ENCODE results near the gene XXYLT1.
A peak's percentile ranks its signal among the peaks of the same experiment; 100 is the strongest.

Gene XXYLT1

DNA sequence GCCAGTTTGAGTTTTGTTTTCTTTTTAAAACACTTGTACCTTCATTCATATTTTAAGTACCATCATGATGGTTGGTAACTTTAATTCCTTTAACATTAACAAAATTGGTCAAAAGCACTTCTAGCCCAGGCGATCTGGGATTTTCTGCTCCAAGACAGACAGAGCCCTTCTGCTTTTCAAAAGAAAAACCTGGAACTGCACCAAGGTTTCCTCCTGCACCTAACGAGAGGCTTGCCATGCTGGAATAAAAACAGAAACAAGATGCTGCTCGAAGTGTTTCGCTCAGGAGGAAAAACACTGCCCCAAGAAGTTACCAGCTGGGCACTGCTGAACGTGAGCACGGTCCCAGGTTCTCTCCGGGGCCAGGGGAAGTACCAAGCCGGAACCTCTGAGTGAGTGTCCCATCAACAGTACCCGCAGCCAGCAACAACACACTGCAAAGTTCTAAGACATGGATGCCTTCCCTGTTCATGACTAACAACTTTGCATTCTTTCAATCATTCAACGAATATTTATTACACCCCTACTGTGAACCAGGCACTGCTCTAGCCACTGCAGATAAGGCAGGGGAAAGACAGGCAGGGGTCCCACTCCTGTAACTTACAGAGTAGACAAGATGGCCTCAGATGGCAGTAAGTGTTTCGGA is 98.8 kb downstream of the XXYLT1 start:
- H3K9ac ChIP-seq (ENCODE audit: low read length in 5 of 5), result no peak overlapping the region
- no peaks in the 10 kb centered on the region for H3K27me3 ChIP-seq (ENCODE audit: control insufficient read depth in 5 of 5, insufficient read depth in 4 of 5, low read length in 5 of 5)
- no peak overlapping the region for H3K27ac ChIP-seq (ENCODE audit: low read depth, low read length)
- peak overlapping the region in 1 of 5 donors; percentile 23 for H3K4me3 ChIP-seq (ENCODE audit: low read depth in 1 of 5, low read length in 5 of 5)
- H3K9me3 ChIP-seq (ENCODE audit: control insufficient read depth in 5 of 5, low read length in 5 of 5), result no peaks in the 10 kb centered on the region
- no peaks in the 10 kb centered on the region for H3K36me3 ChIP-seq (ENCODE audit: control insufficient read depth in 5 of 5, insufficient read depth in 5 of 5, low read length in 5 of 5)
- H3K4me1 ChIP-seq (ENCODE audit: control insufficient read depth in 5 of 5, insufficient read depth in 5 of 5, low read length in 5 of 5), result peaks cover 0 to 13% (median 0%) of the 10 kb centered on the region in 5 donors

- H3K4me1 ChIP-seq (ENCODE audit: control insufficient read depth in 5 of 5, insufficient read depth in 5 of 5, low read length in 5 of 5), result peaks cover 0 to 13% (median 0%) of the 10 kb centered on the region in 5 donors
- no peak overlapping the region for H3K9ac ChIP-seq (ENCODE audit: low read length in 5 of 5)
- no peaks in the 10 kb centered on the region for H3K9me3 ChIP-seq (ENCODE audit: control insufficient read depth in 5 of 5, low read length in 5 of 5)
- no peak overlapping the region for H3K4me3 ChIP-seq (ENCODE audit: low read depth in 1 of 5, low read length in 5 of 5)
- H3K27me3 ChIP-seq (ENCODE audit: control insufficient read depth in 5 of 5, insufficient read depth in 4 of 5, low read length in 5 of 5), result no peaks in the 10 kb centered on the region
- H3K27ac ChIP-seq (ENCODE audit: low read depth, low read length), result no peak overlapping the region
- H3K36me3 ChIP-seq (ENCODE audit: control insufficient read depth in 5 of 5, insufficient read depth in 5 of 5, low read length in 5 of 5), result no peaks in the 10 kb centered on the region
Measured at GRCh38 chr3:195171093-195171873, 99.7 kb downstream of the XXYLT1 start.

GRCh38 chr3:195170496-195170895 is 100.5 kb downstream of the XXYLT1 start:
- Histone ChIP-seq H3K9me3 (ENCODE audit: control insufficient read depth in 5 of 5, low read length in 5 of 5) (no peaks in the 10 kb centered on the region), H3K9ac (ENCODE audit: low read length in 5 of 5) (no peak overlapping the region), H3K4me1 (ENCODE audit: control insufficient read depth in 5 of 5, insufficient read depth in 5 of 5, low read length in 5 of 5) (peaks cover 0 to 13% (median 0%) of the 10 kb centered on the region in 5 donors), H3K36me3 (ENCODE audit: control insufficient read depth in 5 of 5, insufficient read depth in 5 of 5, low read length in 5 of 5) (no peaks in the 10 kb centered on the region), H3K27me3 (ENCODE audit: control insufficient read depth in 5 of 5, insufficient read depth in 4 of 5, low read length in 5 of 5) (no peaks in the 10 kb centered on the region), H3K4me3 (ENCODE audit: low read depth in 1 of 5, low read length in 5 of 5) (no peak overlapping the region), H3K27ac (ENCODE audit: low read depth, low read length) (no peak overlapping the region)

DNA sequence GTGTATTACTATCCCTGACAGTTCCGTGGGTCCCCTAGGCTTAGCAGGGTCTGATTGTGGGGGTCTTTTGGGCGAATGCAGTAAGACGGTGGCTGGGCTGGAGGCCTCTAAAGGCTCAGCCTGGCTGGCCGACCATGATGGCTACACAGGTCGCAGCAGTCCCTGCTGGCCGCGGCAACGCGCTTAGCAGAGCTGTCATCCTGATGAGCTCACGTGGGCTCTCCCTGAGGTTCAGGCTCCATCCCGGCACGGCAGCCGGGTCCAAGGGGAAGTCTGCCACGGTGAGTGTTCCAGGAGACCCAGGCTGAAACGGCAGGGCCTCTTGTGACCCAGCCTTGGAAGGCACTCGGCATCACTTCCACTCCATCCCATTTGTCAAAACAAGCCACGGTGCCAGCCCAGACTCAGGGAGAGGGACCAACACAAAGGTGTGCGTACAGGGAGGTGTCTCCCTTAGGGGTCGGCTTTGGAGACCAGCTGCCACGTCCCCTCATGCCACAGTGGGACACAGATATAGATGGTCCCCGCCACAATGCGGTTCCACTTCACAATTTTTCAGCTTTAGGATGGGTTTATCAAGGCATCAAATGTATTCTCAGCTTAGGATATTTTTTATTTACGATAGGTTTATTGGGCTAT is 101.8 kb downstream of the XXYLT1 start:
- no peak overlapping the region for H3K4me3 ChIP-seq (ENCODE audit: low read depth in 1 of 5, low read length in 5 of 5)
- H3K27ac ChIP-seq (ENCODE audit: low read depth, low read length), result no peak overlapping the region
- H3K36me3 ChIP-seq (ENCODE audit: control insufficient read depth in 5 of 5, insufficient read depth in 5 of 5, low read length in 5 of 5), result no peaks in the 10 kb centered on the region
- H3K27me3 ChIP-seq (ENCODE audit: control insufficient read depth in 5 of 5, insufficient read depth in 4 of 5, low read length in 5 of 5), result no peaks in the 10 kb centered on the region
- peaks cover 0 to 23% (median 0%) of the 10 kb centered on the region in 5 donors for H3K4me1 ChIP-seq (ENCODE audit: control insufficient read depth in 5 of 5, insufficient read depth in 5 of 5, low read length in 5 of 5)
- no peaks in the 10 kb centered on the region for H3K9me3 ChIP-seq (ENCODE audit: control insufficient read depth in 5 of 5, low read length in 5 of 5)
- H3K9ac ChIP-seq (ENCODE audit: low read length in 5 of 5), result no peak overlapping the region

- Histone ChIP-seq H3K36me3 (ENCODE audit: control insufficient read depth in 5 of 5, insufficient read depth in 5 of 5, low read length in 5 of 5) (no peaks in the 10 kb centered on the region), H3K4me1 (ENCODE audit: control insufficient read depth in 5 of 5, insufficient read depth in 5 of 5, low read length in 5 of 5) (peaks cover 0 to 26% (median 1%) of the 10 kb centered on the region in 5 donors), H3K9me3 (ENCODE audit: control insufficient read depth in 5 of 5, low read length in 5 of 5) (no peaks in the 10 kb centered on the region), H3K27me3 (ENCODE audit: control insufficient read depth in 5 of 5, insufficient read depth in 4 of 5, low read length in 5 of 5) (no peaks in the 10 kb centered on the region), H3K4me3 (ENCODE audit: low read depth in 1 of 5, low read length in 5 of 5) (no peak overlapping the region), H3K27ac (ENCODE audit: low read depth, low read length) (no peak overlapping the region), H3K9ac (ENCODE audit: low read length in 5 of 5) (no peak overlapping the region)
Measured at GRCh38 chr3:195168009-195168762, 102.8 kb downstream of the XXYLT1 start.

GRCh38 chr3:195165790-195166189 is 105.2 kb downstream of the XXYLT1 start:
- Histone ChIP-seq H3K27ac (ENCODE audit: low read depth, low read length) (no peak overlapping the region), H3K9me3 (ENCODE audit: control insufficient read depth in 5 of 5, low read length in 5 of 5) (no peaks in the 10 kb centered on the region), H3K4me1 (ENCODE audit: control insufficient read depth in 5 of 5, insufficient read depth in 5 of 5, low read length in 5 of 5) (peaks cover 2 to 38% (median 5%) of the 10 kb centered on the region in 5 donors), H3K27me3 (ENCODE audit: control insufficient read depth in 5 of 5, insufficient read depth in 4 of 5, low read length in 5 of 5) (no peaks in the 10 kb centered on the region), H3K36me3 (ENCODE audit: control insufficient read depth in 5 of 5, insufficient read depth in 5 of 5, low read length in 5 of 5) (no peaks in the 10 kb centered on the region), H3K9ac (ENCODE audit: low read length in 5 of 5) (no peak overlapping the region), H3K4me3 (ENCODE audit: low read depth in 1 of 5, low read length in 5 of 5) (no peak overlapping the region)

DNA sequence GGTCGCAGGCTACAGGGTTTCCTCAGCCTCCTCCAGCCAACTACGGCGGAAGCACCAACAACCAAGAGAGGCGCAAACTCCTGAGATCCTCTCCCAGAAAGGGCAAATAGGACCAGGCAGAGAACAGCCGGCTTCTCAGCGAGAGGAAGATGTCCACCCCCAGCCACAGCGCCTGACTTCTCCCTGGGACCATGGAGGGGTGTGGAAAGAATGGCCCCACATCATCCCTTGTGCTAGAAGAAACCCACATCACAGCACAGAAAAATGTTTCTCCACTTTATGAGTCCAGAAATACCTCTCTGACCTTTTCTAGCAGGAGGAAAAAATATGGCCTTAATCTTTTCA is 105.7 kb downstream of the XXYLT1 start:
- Histone ChIP-seq H3K9me3 (ENCODE audit: control insufficient read depth in 5 of 5, low read length in 5 of 5) (no peaks in the 10 kb centered on the region), H3K4me3 (ENCODE audit: low read depth in 1 of 5, low read length in 5 of 5) (no peak overlapping the region), H3K36me3 (ENCODE audit: control insufficient read depth in 5 of 5, insufficient read depth in 5 of 5, low read length in 5 of 5) (no peaks in the 10 kb centered on the region), H3K9ac (ENCODE audit: low read length in 5 of 5) (no peak overlapping the region), H3K27me3 (ENCODE audit: control insufficient read depth in 5 of 5, insufficient read depth in 4 of 5, low read length in 5 of 5) (no peaks in the 10 kb centered on the region), H3K4me1 (ENCODE audit: control insufficient read depth in 5 of 5, insufficient read depth in 5 of 5, low read length in 5 of 5) (peaks cover 5 to 43% (median 10%) of the 10 kb centered on the region in 5 donors), H3K27ac (ENCODE audit: low read depth, low read length) (no peak overlapping the region)

DNA sequence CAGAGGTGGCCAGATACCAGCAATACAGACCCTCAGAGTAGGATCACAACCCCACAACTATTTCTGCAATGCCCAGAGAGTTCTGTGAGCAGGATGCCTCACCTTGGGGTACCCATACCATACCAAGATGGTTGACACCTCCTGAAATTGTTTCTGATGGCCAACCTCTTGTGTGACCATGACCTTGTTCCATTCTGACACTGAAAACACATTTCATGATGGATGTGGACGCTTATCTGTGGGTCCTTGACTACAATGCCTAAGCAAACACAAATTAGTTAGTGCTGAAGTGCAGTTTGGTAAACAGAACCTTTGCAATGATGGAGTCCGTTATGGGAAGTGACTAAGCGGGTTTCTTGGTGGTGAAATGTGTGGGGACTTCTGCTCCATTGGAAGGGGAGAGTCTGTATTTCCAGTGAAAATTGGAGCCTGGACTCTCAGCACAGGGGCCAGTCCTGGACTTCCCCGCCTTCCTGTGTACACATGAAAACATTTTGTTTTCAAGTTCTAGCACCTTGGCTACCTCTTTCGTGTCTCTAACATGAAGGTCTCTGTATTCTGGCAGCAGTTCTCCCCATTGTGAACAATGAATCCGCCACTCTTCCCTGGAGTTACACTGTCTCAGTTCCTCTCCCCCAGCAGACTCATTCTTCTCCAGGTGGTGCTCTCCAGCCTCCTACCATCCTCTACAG is 106.2 kb downstream of the XXYLT1 start:
- H3K4me3 ChIP-seq (ENCODE audit: low read depth in 1 of 5, low read length in 5 of 5), result no peak overlapping the region
- H3K9ac ChIP-seq (ENCODE audit: low read length in 5 of 5), result no peak overlapping the region
- no peak overlapping the region for H3K27ac ChIP-seq (ENCODE audit: low read depth, low read length)
- no peaks in the 10 kb centered on the region for H3K27me3 ChIP-seq (ENCODE audit: control insufficient read depth in 5 of 5, insufficient read depth in 4 of 5, low read length in 5 of 5)
- H3K36me3 ChIP-seq (ENCODE audit: control insufficient read depth in 5 of 5, insufficient read depth in 5 of 5, low read length in 5 of 5), result no peaks in the 10 kb centered on the region
- no peaks in the 10 kb centered on the region for H3K9me3 ChIP-seq (ENCODE audit: control insufficient read depth in 5 of 5, low read length in 5 of 5)
- H3K4me1 ChIP-seq (ENCODE audit: control insufficient read depth in 5 of 5, insufficient read depth in 5 of 5, low read length in 5 of 5), result peaks cover 7 to 48% (median 15%) of the 10 kb centered on the region in 5 donors

DNA sequence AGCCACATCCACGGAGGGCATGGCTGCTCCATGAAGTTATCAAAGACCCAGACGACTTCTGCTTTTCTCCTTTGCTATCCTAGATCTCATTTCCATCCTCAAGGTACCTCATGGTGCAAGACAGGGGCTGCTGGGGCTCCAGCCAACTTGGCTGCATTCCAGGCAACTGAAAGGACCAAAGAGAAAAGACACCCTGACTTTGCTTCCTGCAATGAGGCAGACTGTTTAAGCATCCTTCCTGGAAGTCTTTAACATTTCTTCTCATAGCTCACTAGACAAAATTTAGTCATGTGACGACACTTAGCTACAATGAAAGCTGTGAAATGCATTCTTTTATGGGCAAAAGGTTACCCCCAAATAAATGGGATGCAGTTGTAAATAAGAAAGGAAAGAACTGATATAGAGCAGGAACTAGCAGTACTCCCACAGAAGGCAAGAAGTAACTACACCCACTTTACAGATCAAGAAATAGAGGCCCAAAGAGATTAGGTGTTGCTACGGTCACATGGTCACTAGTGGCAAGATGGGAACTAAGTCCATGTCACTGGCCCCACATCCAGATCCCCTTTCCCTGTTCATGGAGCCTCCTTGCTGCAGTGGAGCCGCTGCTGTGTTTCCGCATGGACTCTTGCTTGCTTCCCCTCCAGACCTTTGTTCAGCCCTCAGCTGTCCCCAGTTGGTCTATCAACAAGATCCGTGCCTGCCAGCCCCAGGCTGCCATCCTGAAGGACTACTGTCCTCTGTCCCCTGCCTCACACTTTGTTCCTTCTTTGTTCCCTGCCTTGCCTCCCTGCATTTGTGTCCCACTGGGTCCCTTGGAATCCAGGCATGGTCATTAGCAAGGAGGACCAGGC is 107.0 kb downstream of the XXYLT1 start:
- H3K4me3 ChIP-seq (ENCODE audit: low read depth in 1 of 5, low read length in 5 of 5), result no peak overlapping the region
- no peaks in the 10 kb centered on the region for H3K27me3 ChIP-seq (ENCODE audit: control insufficient read depth in 5 of 5, insufficient read depth in 4 of 5, low read length in 5 of 5)
- H3K9ac ChIP-seq (ENCODE audit: low read length in 5 of 5), result no peak overlapping the region
- no peaks in the 10 kb centered on the region for H3K9me3 ChIP-seq (ENCODE audit: control insufficient read depth in 5 of 5, low read length in 5 of 5)
- peaks cover 10 to 52% (median 21%) of the 10 kb centered on the region in 5 donors for H3K4me1 ChIP-seq (ENCODE audit: control insufficient read depth in 5 of 5, insufficient read depth in 5 of 5, low read length in 5 of 5)
- H3K36me3 ChIP-seq (ENCODE audit: control insufficient read depth in 5 of 5, insufficient read depth in 5 of 5, low read length in 5 of 5), result no peaks in the 10 kb centered on the region
- no peak overlapping the region for H3K27ac ChIP-seq (ENCODE audit: low read depth, low read length)
